B cell (primary cell): ENCODE data around the gene PFKM.

ENCODE experiments used
- CTCF ChIP-seq: fragments of 200-600 bp; IDR thresholded peaks from one replicate; pipeline ENCODE4 v1.8.0; 2022; ENCODE audit warnings: antibody characterized with exemption, mild to moderate bottlenecking
- EZH2 ChIP-seq: IDR thresholded peaks from 2 replicates; pipeline ENCODE4 v1.6.1; 2012; ENCODE audit warnings: borderline replicate concordance, low read depth, mild to moderate bottlenecking, moderate library complexity, low read length; ENCODE audit not compliant: insufficient read depth, poor library complexity, severe bottlenecking

GRCh38 chr12:48129376-48129775, 10.2 kb downstream of the PFKM start:
- TF ChIP-seq CTCF (no peak), EZH2 (no peak)
